ENCODE data around the gene ACD.

DNA sequence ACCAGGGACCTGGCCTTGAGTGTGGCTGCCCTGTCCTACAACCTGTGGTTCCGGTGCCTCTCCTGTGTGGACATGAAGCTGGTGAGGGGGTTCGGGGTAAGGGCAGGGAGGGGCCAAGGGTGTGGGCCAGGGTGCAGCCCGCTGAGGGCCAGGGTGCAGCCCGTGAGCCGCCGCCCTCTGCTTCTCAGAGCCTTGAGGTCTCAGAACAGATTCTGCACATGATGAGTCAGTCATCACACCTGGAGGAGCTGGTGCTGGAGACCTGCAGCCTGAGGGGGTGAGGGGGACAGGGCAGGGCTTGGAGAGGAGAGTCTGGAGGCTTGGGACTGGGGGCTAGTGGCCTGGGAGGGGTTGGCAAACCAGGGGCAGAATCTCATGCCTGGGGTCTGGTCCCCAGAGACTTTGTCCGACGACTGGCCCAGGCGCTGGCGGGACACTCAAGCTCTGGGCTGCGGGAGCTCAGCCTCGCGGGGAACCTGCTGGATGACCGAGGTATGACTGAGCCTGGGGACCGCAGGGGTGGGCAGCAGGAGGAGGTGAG is 12.9 kb downstream of the ACD start:
- no peak for TF ChIP-seq POLR2AphosphoS5 (IDR thresholded peaks at IDR 0.05)
- TF ChIP-seq, protein P1, sequence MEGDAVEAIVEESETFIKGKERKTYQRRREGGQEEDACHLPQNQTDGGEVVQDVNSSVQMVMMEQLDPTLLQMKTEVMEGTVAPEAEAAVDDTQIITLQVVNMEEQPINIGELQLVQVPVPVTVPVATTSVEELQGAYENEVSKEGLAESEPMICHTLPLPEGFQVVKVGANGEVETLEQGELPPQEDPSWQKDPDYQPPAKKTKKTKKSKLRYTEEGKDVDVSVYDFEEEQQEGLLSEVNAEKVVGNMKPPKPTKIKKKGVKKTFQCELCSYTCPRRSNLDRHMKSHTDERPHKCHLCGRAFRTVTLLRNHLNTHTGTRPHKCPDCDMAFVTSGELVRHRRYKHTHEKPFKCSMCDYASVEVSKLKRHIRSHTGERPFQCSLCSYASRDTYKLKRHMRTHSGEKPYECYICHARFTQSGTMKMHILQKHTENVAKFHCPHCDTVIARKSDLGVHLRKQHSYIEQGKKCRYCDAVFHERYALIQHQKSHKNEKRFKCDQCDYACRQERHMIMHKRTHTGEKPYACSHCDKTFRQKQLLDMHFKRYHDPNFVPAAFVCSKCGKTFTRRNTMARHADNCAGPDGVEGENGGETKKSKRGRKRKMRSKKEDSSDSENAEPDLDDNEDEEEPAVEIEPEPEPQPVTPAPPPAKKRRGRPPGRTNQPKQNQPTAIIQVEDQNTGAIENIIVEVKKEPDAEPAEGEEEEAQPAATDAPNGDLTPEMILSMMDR (IDR thresholded peaks at IDR 0.05) = no peak
- TF ChIP-seq POLR2A (IDR thresholded peaks at IDR 0.05) = no peak

All from breast epithelium (tissue), 3 donors.